ENCODE data around the gene COBLL1.

- TF ChIP-seq EZH2 (IDR thresholded peaks at IDR 0.05; ENCODE audit: borderline replicate concordance, low read length) (no peak), CTCF (IDR thresholded peaks at IDR 0.05; ENCODE audit: low read length) (no peak)
Observed at GRCh38 chr2:164754157-164755093, 87.2 kb downstream of the COBLL1 start.

All from OCI-LY1 (cell line).